K562 (cell line): ENCODE measurements around the gene RPL10A. TPM values are rescaled to one million over a fixed set of nuclear protein-coding genes. Genes with fewer than 3 reads are reported as not detected.
A peak's percentile ranks its signal among the peaks of the same experiment; 100 is the strongest.

ENCODE experiments used
- ATAC-seq: fragments of 200-7000 bp; cut with Tn5 transposase; 3 replicates; pipeline ENCODE4 v1.9.1; 2020; ENCODE audit warnings: moderate library complexity
- BruUV-seq: library from RNA; stranded (reverse); fragments of 400-500 nt; replicated peaks from 2 replicates; lab custom pipeline; 2021; lab: Mats Ljungman, UMichigan
- CTCF ChIA-PET: fragments of 300-600 bp; formaldehyde crosslinking; extraction: SDS; loops from one replicate; lab custom pipeline; 2021; ENCODE audit warnings: low intra/inter-chr PET ratio; lab: Yijun Ruan, JAX
- POLR2A ChIA-PET: fragments of 300-600, 350-650 bp; sonication (Branson Sonifier 250); formaldehyde crosslinking; extraction: SDS; loops from one replicate; lab custom pipeline; 2021; ENCODE audit warnings: antibody characterized with exemption, inconsistent platforms; lab: Yijun Ruan, JAX
- DNase-seq, 4 experiments: peaks; one replicate each; pipeline versions ENCODE4 v3.0.0 to v3.0.0-alpha.2; 2011 to 2018; ENCODE audit warnings: low spot score in 3 of 4, mixed read lengths in 3 of 4; ENCODE audit errors: extremely low read depth in 1 of 4
- FAIRE-seq: peaks from 2 replicates; lab custom pipeline; 2011; peaks lifted over from hg19 to GRCh38; lab: Jason Lieb, UNC
- H2AFZ ChIP-seq: 2 replicates; pipeline ENCODE4 v1.6.0; 2011; ENCODE audit warnings: low read depth, low read length, control low read depth, inconsistent platforms
- H3K27ac ChIP-seq: fragments of 200-600 bp; 3 replicates; pipeline ENCODE4 v1.8.0; 2011; ENCODE audit warnings: low read depth, mild to moderate bottlenecking, control low read depth, inconsistent platforms, low read length, moderate library complexity, mixed read lengths; ENCODE audit errors: extremely low read depth
- H3K27me3 ChIP-seq, 2 experiments: fragments of 300-600 bp in 1 of 2; 2 replicates in 1 of 2; 3 replicates in 1 of 2; pipeline versions ENCODE4 v1.6.0 to v1.8.0; 2011; ENCODE audit warnings: inconsistent platforms in 2 of 2, low read length in 2 of 2, mild to moderate bottlenecking in 1 of 2, mixed read lengths in 1 of 2, moderate library complexity in 1 of 2; ENCODE audit not compliant: control insufficient read depth in 2 of 2, insufficient read depth in 2 of 2
- H3K36me3 ChIP-seq: fragments of 300-600 bp; 3 replicates; pipeline ENCODE4 v1.8.0; 2011; ENCODE audit warnings: mild to moderate bottlenecking, low read length, inconsistent platforms; ENCODE audit not compliant: control insufficient read depth, insufficient read depth
- H3K4me1 ChIP-seq, 2 experiments: fragments of 200-600 bp in 1 of 2; replicated peaks in 1 of 2; 2 replicates in 1 of 2; 3 replicates in 1 of 2; pipeline versions ENCODE4 v1.5.1 to v1.8.0; 2011; ENCODE audit warnings: inconsistent platforms in 2 of 2, low read length in 2 of 2, mild to moderate bottlenecking in 1 of 2, mixed read lengths in 1 of 2, moderate library complexity in 1 of 2; ENCODE audit not compliant: control insufficient read depth in 2 of 2, insufficient read depth in 2 of 2
- H3K4me2 ChIP-seq: 2 replicates; pipeline ENCODE4 v1.6.1; 2011; ENCODE audit warnings: low read length, control low read depth, inconsistent platforms, mixed read lengths; ENCODE audit not compliant: insufficient read depth
- H3K4me3 ChIP-seq: fragments of 200-600 bp; sonication (generic), shearing (Covaris generic); 2 replicates; pipeline ENCODE4 v1.5.1; 2016; ENCODE audit warnings: control low read depth, inconsistent platforms
- H3K79me2 ChIP-seq: fragments of 200-600 bp; 3 replicates; pipeline ENCODE4 v1.8.0; 2011; ENCODE audit warnings: low read length, inconsistent platforms; ENCODE audit not compliant: control insufficient read depth, insufficient read depth
- H3K9ac ChIP-seq, 2 experiments: 2 replicates each; pipeline versions ENCODE4 v1.6.0 to v1.6.1; 2011; ENCODE audit warnings: low read depth in 2 of 2, low read length in 2 of 2, control low read depth in 1 of 2, inconsistent platforms in 1 of 2, mild to moderate bottlenecking in 1 of 2, mixed read lengths in 1 of 2; ENCODE audit not compliant: insufficient read depth in 1 of 2
- H3K9me1 ChIP-seq: one replicate; pipeline ENCODE4 v1.6.0; 2011; ENCODE audit warnings: inconsistent platforms, mild to moderate bottlenecking, low read length, moderate library complexity; ENCODE audit not compliant: control insufficient read depth, insufficient read depth
- H3K9me3 ChIP-seq: replicated peaks from 2 replicates; pipeline ENCODE4 v1.5.1; 2011; ENCODE audit warnings: low read depth, low read length, inconsistent platforms; ENCODE audit not compliant: control insufficient read depth, insufficient read depth
- H4K20me1 ChIP-seq: replicated peaks from 2 replicates; pipeline ENCODE4 v1.6.1; 2011; ENCODE audit warnings: low read length, inconsistent platforms, mixed read lengths; ENCODE audit not compliant: control insufficient read depth, insufficient read depth
- ADNP ChIP-seq: fragments of 200-800 bp; sonication (Bioruptor generic); IDR thresholded peaks from 2 replicates; pipeline ENCODE4 v1.6.1; 2016; ENCODE audit warnings: missing genetic modification characterization, missing compliant biosample characterization
- BCOR ChIP-seq: fragments of 450-650 bp; IDR thresholded peaks from 2 replicates; pipeline ENCODE4 v1.6.1; 2016
- CTBP1 ChIP-seq: fragments of 450-650 bp; IDR thresholded peaks from 2 replicates; pipeline ENCODE4 v1.6.1; 2016; ENCODE audit warnings: borderline replicate concordance
- EWSR1 ChIP-seq: fragments of 450-650 bp; IDR thresholded peaks from 2 replicates; pipeline ENCODE4 v1.6.1; 2018; ENCODE audit warnings: borderline replicate concordance, mild to moderate bottlenecking, low read depth, moderate library complexity; ENCODE audit not compliant: partially characterized antibody
- HDAC2 ChIP-seq: fragments of 450-650 bp; IDR thresholded peaks from 2 replicates; pipeline ENCODE4 v1.6.1; 2016; ENCODE audit warnings: mild to moderate bottlenecking
- KDM1A ChIP-seq, 2 experiments: fragments of 450-650 bp; IDR thresholded peaks; 2 replicates each; pipeline ENCODE4 v1.6.1; 2016; ENCODE audit warnings: mild to moderate bottlenecking in 2 of 2
- MAFG ChIP-seq: fragments of 450-650 bp; conservative IDR thresholded peaks from 2 replicates; pipeline ENCODE4 v1.6.1; 2016; ENCODE audit warnings: missing genetic modification characterization, missing compliant biosample characterization
- MCM2 ChIP-seq: fragments of 450-650 bp; IDR thresholded peaks from 2 replicates; pipeline ENCODE4 v1.6.1; 2017; ENCODE audit warnings: low read depth, mild to moderate bottlenecking
- MTA1 ChIP-seq: fragments of 450-650 bp; IDR thresholded peaks from 2 replicates; pipeline ENCODE4 v1.6.1; 2017; ENCODE audit warnings: borderline replicate concordance
- NR1H2 ChIP-seq: sonication (generic); formaldehyde crosslinking; IDR thresholded peaks from 2 replicates; pipeline ENCODE4 v1.4.0; 2020; ENCODE audit warnings: mild to moderate bottlenecking, missing genetic modification reagents
- POLR3A ChIP-seq: IDR thresholded peaks from 2 replicates; pipeline ENCODE4 v1.6.1; 2011; ENCODE audit warnings: borderline replicate concordance, mild to moderate bottlenecking, moderate library complexity; ENCODE audit not compliant: insufficient read length, insufficient read depth; ENCODE audit errors: extremely low read depth
- RBM25 ChIP-seq: fragments of 200-400 bp; formaldehyde crosslinking; IDR thresholded peaks from 2 replicates; pipeline ENCODE4 v1.6.1; 2018; ENCODE audit warnings: low read length, low read depth, moderate library complexity; ENCODE audit not compliant: severe bottlenecking
- TARDBP ChIP-seq: fragments of 450-650 bp; IDR thresholded peaks from 2 replicates; pipeline ENCODE4 v1.6.1; 2016
- UBTF ChIP-seq, 2 experiments: IDR thresholded peaks; 2 replicates each; pipeline ENCODE4 v1.6.1; 2012; ENCODE audit warnings: improper control_type of control experiment in 2 of 2, low read depth in 2 of 2, low read length in 2 of 2, borderline replicate concordance in 1 of 2
- ZEB2 ChIP-seq: fragments of 450-650 bp; IDR thresholded peaks from 2 replicates; pipeline ENCODE4 v1.6.1; 2016
- ZNF175 ChIP-seq: fragments of 200-800 bp; sonication (Bioruptor generic); IDR thresholded peaks from 2 replicates; pipeline ENCODE4 v1.6.1; 2016; ENCODE audit warnings: low read depth, mild to moderate bottlenecking, missing genetic modification characterization, missing compliant biosample characterization
- ZNF280A ChIP-seq: fragments of 450-650 bp; IDR thresholded peaks from 2 replicates; pipeline ENCODE4 v1.6.1; 2018; ENCODE audit warnings: mild to moderate bottlenecking, low read depth; ENCODE audit not compliant: partially characterized antibody
- ZNF699 ChIP-seq: fragments of 250-450 bp; sonication (Bioruptor Pico); IDR thresholded peaks from 2 replicates; pipeline ENCODE4 v1.8.0; 2021; ENCODE audit warnings: mild to moderate bottlenecking, moderate library complexity; ENCODE audit not compliant: insufficient replicate concordance
- ZNF707 ChIP-seq: fragments of 250-450 bp; sonication (Bioruptor Pico); conservative IDR thresholded peaks from 2 replicates; pipeline ENCODE4 v1.8.0; 2022; ENCODE audit warnings: inconsistent platforms, mild to moderate bottlenecking, moderate library complexity
- WGBS: fragments of 100-300 bp; shearing (Covaris generic); methylation state at CpG from one replicate; pipeline ENCODE4 v1.1.6; 2016; ENCODE audit warnings: low coverage, mixed read lengths; ENCODE audit not compliant: insufficient coverage; ENCODE audit errors: missing lambda C conversion rate; 5-methylcytosine and 5-hydroxymethylcytosine counted together
- in situ Hi-C: fragments of 300-500 bp; cut with MboI; formaldehyde crosslinking; loops from 4 replicates; pipeline ENCODE4 v1.15.0; 2018; ENCODE audit warnings: inconsistent platforms, mixed read lengths
- intact Hi-C: fragments of 100-400 bp; cut with micrococcal nuclease; formaldehyde crosslinking; loops from 2 replicates; pipeline ENCODE4 v1.14.2; 2022
- polyA plus RNA-seq, 8 experiments: library from polyadenylated mRNA; depleted of rRNA in 4 of 8; stranded (reverse) in 5 of 8; unstranded in 3 of 8; fragments of >200 nt; fragmentation: Nextera tagmentation in 2 of 8; fragmentation: Illumina TruSeq in 1 of 8; extraction: Ambion mirVana in 2 of 8; extraction: Trizol in 1 of 8; gene quantifications; 2 replicates each; pipeline versions ENCODE4 v1.2.1 to v1.2.3, GENCODE V29; 2011 to 2014; ENCODE audit warnings: inconsistent platforms in 1 of 8, missing spikeins in 1 of 8
- total RNA-seq, 7 experiments: library from RNA; depleted of rRNA in 6 of 7; stranded (reverse); fragments of >200 nt in 6 of 7; fragmentation: Illumina TruSeq in 2 of 7; extraction: Trizol in 2 of 7; gene quantifications; 2 replicates each; pipeline versions ENCODE4 v1.2.1 to v1.2.3, GENCODE V29; 2011 to 2021; ENCODE audit warnings: low replicate concordance in 1 of 7
- TF ChIP-seq, protein P1 (sequence below): fragments of 250-450 bp; sonication (Bioruptor Pico); IDR thresholded peaks from 2 replicates; pipeline ENCODE4 v1.5.0; 2020; ENCODE audit warnings: mild to moderate bottlenecking

The RPL10A gene
- total and polyA plus RNA-seq, 9 of the 15 experiments (the other 6 are each of a cell fraction or from before 2014, with no cell fraction given): 1,589 to 3,237 (median 2,116) TPM

DNA sequence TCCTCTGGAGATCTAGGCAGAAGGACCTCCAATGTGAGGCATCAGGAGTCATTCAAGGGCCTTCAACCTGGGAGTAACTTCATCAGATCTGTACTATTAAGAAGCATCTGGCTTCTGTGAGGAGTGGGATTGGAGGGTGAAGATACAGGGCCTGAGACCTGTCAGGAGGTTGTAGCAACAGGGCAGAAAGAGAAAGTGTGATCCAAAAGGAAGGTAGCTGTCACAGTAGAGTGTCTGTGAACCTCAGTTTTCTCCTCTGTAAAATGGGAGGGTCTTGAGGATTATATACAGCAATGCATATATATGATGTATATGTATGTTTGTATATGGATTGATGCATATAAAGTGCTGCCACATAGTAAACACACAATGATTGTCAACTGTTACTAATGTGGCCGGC is 2.6 kb upstream of the RPL10A start:
- in situ Hi-C loops: loop anchor here (5.0 kb wide), 1 partner anchor 123 kb away; the partner anchor contains the start of gene PPARD

More for the DNA sequence above, 2.6 kb upstream of the RPL10A start:
- no peak overlapping the region for H3K4me3 ChIP-seq
- no peak overlapping the region for H3K4me2 ChIP-seq
- no peak for ATAC-seq
- ChIA-PET CTCF (no interaction called here), POLR2A (interaction anchor here (0.6 to 1.3 kb wide), 5 partner anchors 10 to 172 kb away, joined by 3 to 5 read pairs (median 3); no protein-coding TSS in a partner anchor)
- H3K27ac ChIP-seq: no peak overlapping the region
- no peaks in the 10 kb centered on the region; a peak in 1 of 5 replicates for H3K27me3 ChIP-seq
- BruUV-seq: no TSS peak
- DNase-seq: no peak
- H4K20me1 ChIP-seq: peaks cover 18% of the 10 kb centered on the region
- H3K79me2 ChIP-seq: peaks cover 26% of the 10 kb centered on the region
- H3K9me1 ChIP-seq: no peaks in the 10 kb centered on the region
- H3K4me1 ChIP-seq: peaks cover 8 to 14% of the 10 kb centered on the region in 2 experiments; a peak in 4 of 5 replicates
- no peak for FAIRE-seq
- intact Hi-C loops: no loop called here
- 0 out of 2 replicates have a peak, but pooled peaks cover 1% of the 10 kb centered on the region for H3K9me3 ChIP-seq
- WGBS: 88% methylated on average over 1 of the region's 1 CpG
- H2AFZ ChIP-seq: no peak overlapping the region
- peaks cover 69% of the 10 kb centered on the region for H3K36me3 ChIP-seq
- no peak for TF ChIP-seq CTBP1
- no peak for TF ChIP-seq UBTF (IDR thresholded peaks at IDR 0.05; ENCODE audit: borderline replicate concordance in 1 of 2, low read depth in 2 of 2, low read length in 2 of 2)
- no peak for TF ChIP-seq ZNF699
- no peak for TF ChIP-seq MTA1
- no peak for TF ChIP-seq MAFG (tag)
- TF ChIP-seq BCOR: peak; percentile 78
- TF ChIP-seq MCM2: no peak
- TF ChIP-seq NR1H2 (CRISPR knock-in tag): no peak
- TF ChIP-seq ZNF175 (CRISPR knock-in tag): no peak
- no peak for TF ChIP-seq ZEB2
- peak; percentile 66 for TF ChIP-seq RBM25
- TF ChIP-seq EWSR1: no peak
- TF ChIP-seq, protein P1, sequence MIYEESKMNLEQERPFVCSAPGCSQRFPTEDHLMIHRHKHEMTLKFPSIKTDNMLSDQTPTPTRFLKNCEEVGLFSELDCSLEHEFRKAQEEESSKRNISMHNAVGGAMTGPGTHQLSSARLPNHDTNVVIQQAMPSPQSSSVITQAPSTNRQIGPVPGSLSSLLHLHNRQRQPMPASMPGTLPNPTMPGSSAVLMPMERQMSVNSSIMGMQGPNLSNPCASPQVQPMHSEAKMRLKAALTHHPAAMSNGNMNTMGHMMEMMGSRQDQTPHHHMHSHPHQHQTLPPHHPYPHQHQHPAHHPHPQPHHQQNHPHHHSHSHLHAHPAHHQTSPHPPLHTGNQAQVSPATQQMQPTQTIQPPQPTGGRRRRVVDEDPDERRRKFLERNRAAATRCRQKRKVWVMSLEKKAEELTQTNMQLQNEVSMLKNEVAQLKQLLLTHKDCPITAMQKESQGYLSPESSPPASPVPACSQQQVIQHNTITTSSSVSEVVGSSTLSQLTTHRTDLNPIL (CRISPR knock-in tag): no peak
- no peak for TF ChIP-seq ZNF280A
- no peak for TF ChIP-seq ZNF707
- TF ChIP-seq KDM1A (IDR thresholded peaks at IDR 0.05): peak in 1 of 2 experiments; percentile 23; a peak in 1 of 4 replicates
- TF ChIP-seq TARDBP: no peak
- 0 out of 2 replicates have a peak, but pooled peaks have one; percentile 24 for TF ChIP-seq HDAC2
- TF ChIP-seq ADNP: peak; percentile 55; the same call in 1 of the 2 replicates
- no peak for TF ChIP-seq POLR3A
- H3K9ac ChIP-seq: no peak overlapping the region
